ENCODE measurements around the gene KCNJ12. TPM values are rescaled to one million over a fixed set of nuclear protein-coding genes. Genes with fewer than 3 reads are reported as not detected.
"Not testable (repeated sequence)": the region's sequence is repeated elsewhere in the genome, so short reads cannot be mapped to it uniquely, and the experiment has no call there.

Gene KCNJ12
- total RNA-seq, 2 experiments from 2014 or later, result 0.11 TPM; not detected in 1

DNA sequence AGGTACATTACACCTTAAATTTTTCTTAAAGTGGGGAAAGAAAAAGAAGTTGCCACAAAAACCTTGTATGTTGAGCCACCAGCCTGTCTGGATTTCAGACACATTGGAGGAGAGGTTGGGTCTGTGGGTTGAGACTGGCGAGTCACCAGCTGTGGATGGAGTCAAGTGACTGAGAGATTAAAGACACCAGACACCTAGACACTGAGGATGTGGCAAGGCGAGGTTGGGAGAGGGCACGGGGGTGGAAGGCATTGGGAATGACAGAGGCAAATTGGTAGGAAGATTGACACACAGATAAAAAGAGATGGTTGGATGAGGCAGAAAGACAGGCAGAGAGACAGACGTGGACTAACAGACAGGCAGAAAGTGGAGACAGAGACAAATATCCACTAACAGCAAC lies 49.6 kb downstream of the KCNJ12 start:
- no peak overlapping the region for H3K27ac Mint-ChIP-seq
- CTCF ChIA-PET, result no interaction called here
- no peak for DNase-seq
- Histone ChIP-seq H3K9me3 (ENCODE audit: control insufficient read depth in 1 of 2, insufficient read depth in 1 of 2, low read length in 2 of 2) (peaks cover 0 to 14% of the 10 kb centered on the region in 2 experiments), H3K36me3 (ENCODE audit: insufficient read depth, low read length) (no peaks in the 10 kb centered on the region), H3K4me3 (ENCODE audit: low read length) (no peak overlapping the region), H3K4me1 (ENCODE audit: insufficient read depth, low read length) (peaks cover 1% of the 10 kb centered on the region), H3K27ac (ENCODE audit: low read depth in 1 of 2, low read length in 2 of 2) (no peak overlapping the region), H3K27me3 (ENCODE audit: control insufficient read depth in 1 of 2, insufficient read depth in 2 of 2, low read length in 2 of 2) (no peaks in the 10 kb centered on the region)
- no peaks in the 10 kb centered on the region for H3K27me3 Mint-ChIP-seq
- H3K36me3 Mint-ChIP-seq (ENCODE audit: low read depth), result no peaks in the 10 kb centered on the region
- H3K9me3 Mint-ChIP-seq, result no peaks in the 10 kb centered on the region
- intact Hi-C loops (cut with DNase I, micrococcal nuclease), result no loop called here
- no peak for ATAC-seq (ENCODE audit: poor library complexity)
- POLR2A ChIA-PET, result no interaction called here
- no peaks in the 10 kb centered on the region for H3K4me1 Mint-ChIP-seq (ENCODE audit: low read depth)
- H3K4me3 Mint-ChIP-seq, result no peak overlapping the region
- TF ChIP-seq, protein P1, sequence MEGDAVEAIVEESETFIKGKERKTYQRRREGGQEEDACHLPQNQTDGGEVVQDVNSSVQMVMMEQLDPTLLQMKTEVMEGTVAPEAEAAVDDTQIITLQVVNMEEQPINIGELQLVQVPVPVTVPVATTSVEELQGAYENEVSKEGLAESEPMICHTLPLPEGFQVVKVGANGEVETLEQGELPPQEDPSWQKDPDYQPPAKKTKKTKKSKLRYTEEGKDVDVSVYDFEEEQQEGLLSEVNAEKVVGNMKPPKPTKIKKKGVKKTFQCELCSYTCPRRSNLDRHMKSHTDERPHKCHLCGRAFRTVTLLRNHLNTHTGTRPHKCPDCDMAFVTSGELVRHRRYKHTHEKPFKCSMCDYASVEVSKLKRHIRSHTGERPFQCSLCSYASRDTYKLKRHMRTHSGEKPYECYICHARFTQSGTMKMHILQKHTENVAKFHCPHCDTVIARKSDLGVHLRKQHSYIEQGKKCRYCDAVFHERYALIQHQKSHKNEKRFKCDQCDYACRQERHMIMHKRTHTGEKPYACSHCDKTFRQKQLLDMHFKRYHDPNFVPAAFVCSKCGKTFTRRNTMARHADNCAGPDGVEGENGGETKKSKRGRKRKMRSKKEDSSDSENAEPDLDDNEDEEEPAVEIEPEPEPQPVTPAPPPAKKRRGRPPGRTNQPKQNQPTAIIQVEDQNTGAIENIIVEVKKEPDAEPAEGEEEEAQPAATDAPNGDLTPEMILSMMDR (IDR thresholded peaks at IDR 0.05), result no peak

GRCh38 chr17:21426246-21426645 lies 50.1 kb downstream of the KCNJ12 start:
- CTCF ChIA-PET; DNase-seq; H3K4me3 ChIP-seq (ENCODE audit: low read length); H3K4me1 Mint-ChIP-seq (ENCODE audit: low read depth); H3K27me3 Mint-ChIP-seq; H3K36me3 ChIP-seq (ENCODE audit: insufficient read depth, low read length); ATAC-seq (ENCODE audit: poor library complexity); H3K4me3 Mint-ChIP-seq; H3K27ac Mint-ChIP-seq; H3K27me3 ChIP-seq (ENCODE audit: control insufficient read depth in 1 of 2, insufficient read depth in 2 of 2, low read length in 2 of 2); H3K36me3 Mint-ChIP-seq (ENCODE audit: low read depth); H3K9me3 Mint-ChIP-seq; H3K27ac ChIP-seq (ENCODE audit: low read depth in 1 of 2, low read length in 2 of 2); POLR2A ChIA-PET; intact Hi-C loops (cut with DNase I, micrococcal nuclease); H3K4me1 ChIP-seq (ENCODE audit: insufficient read depth, low read length): not testable (repeated sequence)
- peaks cover 0 to 13% of the 10 kb centered on the region in 2 experiments for H3K9me3 ChIP-seq (ENCODE audit: control insufficient read depth in 1 of 2, insufficient read depth in 1 of 2, low read length in 2 of 2)

DNA sequence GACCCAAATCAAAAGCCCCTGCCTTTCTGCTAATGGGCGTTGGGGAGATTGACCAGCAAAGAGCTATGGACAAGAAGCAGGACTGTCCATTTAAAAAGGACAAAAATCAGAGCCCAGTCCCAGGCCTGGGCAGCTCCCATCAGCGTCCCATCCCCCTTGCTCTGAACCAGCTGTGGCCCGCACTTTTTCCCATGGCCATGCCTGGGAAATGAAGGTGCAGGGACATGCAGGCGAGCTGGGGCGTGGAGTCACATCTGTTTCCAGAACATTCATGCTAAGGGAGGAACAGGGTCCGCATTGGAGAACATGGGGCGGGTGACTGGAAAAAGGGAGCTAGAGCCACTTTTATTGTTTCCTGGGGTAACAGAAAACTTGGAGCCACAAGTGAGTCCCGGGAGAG lies 50.7 kb downstream of the KCNJ12 start:
- H3K9me3 Mint-ChIP-seq; intact Hi-C loops (cut with DNase I, micrococcal nuclease); H3K27ac Mint-ChIP-seq; H3K27me3 Mint-ChIP-seq; CTCF ChIA-PET; H3K27me3 ChIP-seq (ENCODE audit: control insufficient read depth in 1 of 2, insufficient read depth in 2 of 2, low read length in 2 of 2); POLR2A ChIA-PET; H3K9me3 ChIP-seq (ENCODE audit: control insufficient read depth in 1 of 2, insufficient read depth in 1 of 2, low read length in 2 of 2); H3K4me3 ChIP-seq (ENCODE audit: low read length); DNase-seq; H3K36me3 Mint-ChIP-seq (ENCODE audit: low read depth); ATAC-seq (ENCODE audit: poor library complexity); H3K4me1 ChIP-seq (ENCODE audit: insufficient read depth, low read length); H3K27ac ChIP-seq (ENCODE audit: low read depth in 1 of 2, low read length in 2 of 2); H3K36me3 ChIP-seq (ENCODE audit: insufficient read depth, low read length); H3K4me3 Mint-ChIP-seq; H3K4me1 Mint-ChIP-seq (ENCODE audit: low read depth): not testable (repeated sequence)

GRCh38 chr17:21427727-21428126 lies 51.6 kb downstream of the KCNJ12 start:
- H3K36me3 Mint-ChIP-seq (ENCODE audit: low read depth); ATAC-seq (ENCODE audit: poor library complexity); H3K27ac Mint-ChIP-seq; CTCF ChIA-PET; H3K4me1 ChIP-seq (ENCODE audit: insufficient read depth, low read length); H3K36me3 ChIP-seq (ENCODE audit: insufficient read depth, low read length); H3K27me3 ChIP-seq (ENCODE audit: control insufficient read depth in 1 of 2, insufficient read depth in 2 of 2, low read length in 2 of 2); H3K9me3 ChIP-seq (ENCODE audit: control insufficient read depth in 1 of 2, insufficient read depth in 1 of 2, low read length in 2 of 2); H3K4me3 Mint-ChIP-seq; H3K27ac ChIP-seq (ENCODE audit: low read depth in 1 of 2, low read length in 2 of 2); H3K27me3 Mint-ChIP-seq; DNase-seq; H3K9me3 Mint-ChIP-seq; POLR2A ChIA-PET; H3K4me1 Mint-ChIP-seq (ENCODE audit: low read depth); H3K4me3 ChIP-seq (ENCODE audit: low read length); intact Hi-C loops (cut with DNase I, micrococcal nuclease): not testable (repeated sequence)

GRCh38 chr17:21428752-21429424 lies 52.7 kb downstream of the KCNJ12 start:
- H3K27ac ChIP-seq (ENCODE audit: low read depth in 1 of 2, low read length in 2 of 2); H3K36me3 Mint-ChIP-seq (ENCODE audit: low read depth); CTCF ChIA-PET; H3K27ac Mint-ChIP-seq; ATAC-seq (ENCODE audit: poor library complexity); H3K4me3 ChIP-seq (ENCODE audit: low read length); H3K27me3 ChIP-seq (ENCODE audit: control insufficient read depth in 1 of 2, insufficient read depth in 2 of 2, low read length in 2 of 2); H3K4me3 Mint-ChIP-seq; H3K27me3 Mint-ChIP-seq; POLR2A ChIA-PET; DNase-seq; H3K9me3 ChIP-seq (ENCODE audit: control insufficient read depth in 1 of 2, insufficient read depth in 1 of 2, low read length in 2 of 2); H3K4me1 Mint-ChIP-seq (ENCODE audit: low read depth); H3K9me3 Mint-ChIP-seq; intact Hi-C loops (cut with DNase I, micrococcal nuclease); H3K36me3 ChIP-seq (ENCODE audit: insufficient read depth, low read length); H3K4me1 ChIP-seq (ENCODE audit: insufficient read depth, low read length): not testable (repeated sequence)

DNA sequence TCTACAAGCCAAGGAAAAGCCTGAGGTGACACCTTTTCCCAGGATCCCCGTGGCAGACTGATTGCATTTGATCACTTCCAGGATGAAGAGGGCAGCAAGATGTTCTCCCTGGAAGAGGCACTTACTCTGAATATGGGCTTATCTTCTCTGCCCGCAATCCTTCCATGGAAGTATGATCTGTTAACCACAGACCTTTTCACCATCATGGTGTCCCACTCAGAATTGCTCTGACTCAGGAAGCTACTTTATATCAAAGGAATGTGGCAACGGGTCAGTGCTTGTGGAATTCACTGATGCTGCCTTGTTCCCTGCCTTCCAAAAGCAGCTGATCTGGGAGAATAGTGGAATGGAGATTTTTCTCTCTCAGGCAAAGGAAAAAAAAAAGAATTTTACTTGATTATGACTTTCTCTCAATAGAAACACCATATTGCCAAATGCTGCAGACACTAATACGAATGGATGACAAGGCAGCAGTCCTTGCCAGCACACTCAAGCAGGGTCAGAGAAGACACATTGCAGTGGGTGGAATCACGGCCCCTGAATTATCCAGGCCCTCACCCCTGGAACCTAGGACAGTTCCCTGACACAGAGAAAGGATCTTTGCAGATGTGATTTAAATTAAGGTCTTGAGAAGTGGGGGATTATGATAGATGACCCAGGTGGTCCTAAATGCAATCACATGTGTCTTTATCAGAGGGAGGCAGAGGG lies 53.9 kb downstream of the KCNJ12 start:
- H3K36me3 ChIP-seq (ENCODE audit: insufficient read depth, low read length); H3K9me3 ChIP-seq (ENCODE audit: control insufficient read depth in 1 of 2, insufficient read depth in 1 of 2, low read length in 2 of 2); ATAC-seq (ENCODE audit: poor library complexity); H3K36me3 Mint-ChIP-seq (ENCODE audit: low read depth); H3K9me3 Mint-ChIP-seq; CTCF ChIA-PET; H3K4me1 ChIP-seq (ENCODE audit: insufficient read depth, low read length); DNase-seq; H3K4me3 ChIP-seq (ENCODE audit: low read length); H3K4me1 Mint-ChIP-seq (ENCODE audit: low read depth); H3K27ac ChIP-seq (ENCODE audit: low read depth in 1 of 2, low read length in 2 of 2); H3K4me3 Mint-ChIP-seq; H3K27me3 ChIP-seq (ENCODE audit: control insufficient read depth in 1 of 2, insufficient read depth in 2 of 2, low read length in 2 of 2); H3K27ac Mint-ChIP-seq; POLR2A ChIA-PET; intact Hi-C loops (cut with DNase I, micrococcal nuclease); H3K27me3 Mint-ChIP-seq: not testable (repeated sequence)
